ENCODE data around the gene PCDH9. TPM values are rescaled to one million over a fixed set of nuclear protein-coding genes. Genes with fewer than 3 reads are reported as not detected.

The PCDH9 gene
- polyA plus RNA-seq, 3 donors = 14.7 to 15.9 (median 15.6) TPM

GRCh38 chr13:67017276-67017675 lies 212.9 kb downstream of the PCDH9 start:
- no peak for DNase-seq (ENCODE audit: extremely low read depth in 1 of 11, low read depth in 9 of 11, low spot score in 4 of 11)

- no peak for DNase-seq (ENCODE audit: extremely low read depth in 1 of 11, low read depth in 9 of 11, low spot score in 4 of 11)
Measured at GRCh38 chr13:67015976-67016600, 214.0 kb downstream of the PCDH9 start.

- DNase-seq (ENCODE audit: extremely low read depth in 1 of 11, low read depth in 9 of 11, low spot score in 4 of 11) = no peak
Measured at GRCh38 chr13:67014399-67014798, 215.7 kb downstream of the PCDH9 start.

GRCh38 chr13:67013709-67014108 lies 216.4 kb downstream of the PCDH9 start:
- DNase-seq (ENCODE audit: extremely low read depth in 1 of 11, low read depth in 9 of 11, low spot score in 4 of 11) = no peak

GRCh38 chr13:67008075-67008668 lies 222.0 kb downstream of the PCDH9 start:
- DNase-seq (ENCODE audit: extremely low read depth in 1 of 11, low read depth in 9 of 11, low spot score in 4 of 11) = no peak

GRCh38 chr13:67004511-67004910 lies 225.6 kb downstream of the PCDH9 start:
- no peak for DNase-seq (ENCODE audit: extremely low read depth in 1 of 11, low read depth in 9 of 11, low spot score in 4 of 11)

- DNase-seq (ENCODE audit: extremely low read depth in 1 of 11, low read depth in 9 of 11, low spot score in 4 of 11) = no peak
Measured at GRCh38 chr13:67003743-67004142, 226.4 kb downstream of the PCDH9 start.

GRCh38 chr13:67001363-67001762 lies 228.8 kb downstream of the PCDH9 start:
- no peak for DNase-seq (ENCODE audit: extremely low read depth in 1 of 11, low read depth in 9 of 11, low spot score in 4 of 11)

- no peak for DNase-seq (ENCODE audit: extremely low read depth in 1 of 11, low read depth in 9 of 11, low spot score in 4 of 11)
Measured at GRCh38 chr13:66996503-66996902, 233.6 kb downstream of the PCDH9 start.

- no peak for DNase-seq (ENCODE audit: extremely low read depth in 1 of 11, low read depth in 9 of 11, low spot score in 4 of 11)
Measured at GRCh38 chr13:66995203-66995611, 234.9 kb downstream of the PCDH9 start.

GRCh38 chr13:66994517-66995202 lies 235.5 kb downstream of the PCDH9 start:
- no peak for DNase-seq (ENCODE audit: extremely low read depth in 1 of 11, low read depth in 9 of 11, low spot score in 4 of 11)

- DNase-seq (ENCODE audit: extremely low read depth in 1 of 11, low read depth in 9 of 11, low spot score in 4 of 11) = peak; percentile 24 to 68 (median 47)
Measured at GRCh38 chr13:66994097-66994496, 236.0 kb downstream of the PCDH9 start.

- no peak for DNase-seq (ENCODE audit: extremely low read depth in 1 of 11, low read depth in 9 of 11, low spot score in 4 of 11)
Measured at GRCh38 chr13:66992719-66993118, 237.4 kb downstream of the PCDH9 start.

GRCh38 chr13:66992183-66992582 lies 238.0 kb downstream of the PCDH9 start:
- no peak for DNase-seq (ENCODE audit: extremely low read depth in 1 of 11, low read depth in 9 of 11, low spot score in 4 of 11)

- no peak for DNase-seq (ENCODE audit: extremely low read depth in 1 of 11, low read depth in 9 of 11, low spot score in 4 of 11)
Measured at GRCh38 chr13:66984241-66984640, 245.9 kb downstream of the PCDH9 start.

GRCh38 chr13:66981912-66982311 lies 248.2 kb downstream of the PCDH9 start:
- DNase-seq (ENCODE audit: extremely low read depth in 1 of 11, low read depth in 9 of 11, low spot score in 4 of 11) = no peak

GRCh38 chr13:66977161-66977560 lies 253.0 kb downstream of the PCDH9 start:
- DNase-seq (ENCODE audit: extremely low read depth in 1 of 11, low read depth in 9 of 11, low spot score in 4 of 11) = no peak

- DNase-seq (ENCODE audit: extremely low read depth in 1 of 11, low read depth in 9 of 11, low spot score in 4 of 11) = no peak
Measured at GRCh38 chr13:66974889-66975288, 255.2 kb downstream of the PCDH9 start.

- no peak for DNase-seq (ENCODE audit: extremely low read depth in 1 of 11, low read depth in 9 of 11, low spot score in 4 of 11)
Measured at GRCh38 chr13:66974174-66974573, 256.0 kb downstream of the PCDH9 start.

- DNase-seq (ENCODE audit: extremely low read depth in 1 of 11, low read depth in 9 of 11, low spot score in 4 of 11) = no peak
Measured at GRCh38 chr13:66972659-66973058, 257.5 kb downstream of the PCDH9 start.

GRCh38 chr13:66971004-66971403 lies 259.1 kb downstream of the PCDH9 start:
- no peak for DNase-seq (ENCODE audit: extremely low read depth in 1 of 11, low read depth in 9 of 11, low spot score in 4 of 11)

Data from renal cortex interstitium (tissue), 11 donors.